ENCODE measurements around the gene TLE7. TPM values are rescaled to one million over a fixed set of nuclear protein-coding genes. Genes with fewer than 3 reads are reported as not detected.

Gene TLE7
- total RNA-seq, 1 experiment from 2014 or later = not detected

- H3F3A ChIP-seq (ENCODE audit: insufficient read depth, low read depth) = no peaks in the 10 kb centered on the region; the same call in 1 of the 2 replicates
- ChIA-PET POLR2A (ENCODE audit: unreplicated experiment) (no interaction called here), CTCF (no interaction called here)
- no peak for TF ChIP-seq CTCF (conservative IDR thresholded peaks at IDR 0.05)
- TF ChIP-seq EZH2 (IDR thresholded peaks at IDR 0.05; ENCODE audit: low read depth) = no peak
- intact Hi-C loops (cut with micrococcal nuclease; ENCODE audit: unreplicated experiment) = no loop called here
- H4K20me1 ChIP-seq (ENCODE audit: insufficient read depth) = no peaks in the 10 kb centered on the region
- H3K4me1 ChIP-seq (replicated peaks; ENCODE audit: insufficient read depth) = no peaks in the 10 kb centered on the region
- no peak overlapping the region for H3K27ac ChIP-seq
- H3K27me3 ChIP-seq (ENCODE audit: insufficient read depth, low read depth) = peaks cover 24% of the 10 kb centered on the region
- no peak overlapping the region for H3K4me3 ChIP-seq
- no TSS peak for BruUV-seq (replicated peaks)
- H3K9me2 ChIP-seq (ENCODE audit: insufficient read depth) = no peaks in the 10 kb centered on the region
- no peak overlapping the region for H3K4me2 ChIP-seq
- H2AFZ ChIP-seq = no peak overlapping the region
- no peak for DNase-seq
- H3K36me3 ChIP-seq (ENCODE audit: low read depth) = no peaks in the 10 kb centered on the region
- H3K9me3 ChIP-seq (ENCODE audit: insufficient read depth, low read depth) = 0 out of 2 replicates have a peak, but pooled peaks cover 4% of the 10 kb centered on the region
- no peaks in the 10 kb centered on the region for H3K79me2 ChIP-seq (ENCODE audit: low read depth)
Observed at GRCh38 chr16:71431176-71431575, 10.7 kb downstream of the TLE7 start.

DNA sequence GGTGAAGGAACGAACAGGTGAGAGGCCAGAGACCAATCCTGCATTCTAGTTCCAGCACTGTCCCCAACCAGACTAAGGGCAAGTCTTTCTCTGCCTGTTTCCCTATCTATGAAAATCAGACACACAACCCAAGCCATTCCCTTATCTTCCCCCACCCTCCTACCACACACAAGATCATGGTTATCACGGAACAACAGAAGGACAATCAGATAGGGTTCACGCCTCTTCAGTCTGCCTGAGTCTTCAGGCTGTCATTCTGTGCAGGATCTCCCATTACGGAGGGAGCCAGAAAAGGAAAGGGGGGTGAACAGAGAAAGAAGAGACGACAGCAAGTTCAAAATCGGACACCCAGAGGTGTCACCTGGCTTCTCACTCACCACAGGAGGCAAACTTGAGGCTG lies 11.1 kb downstream of the TLE7 start:
- TF ChIP-seq CTCF (conservative IDR thresholded peaks at IDR 0.05) = no peak
- DNase-seq = no peak
- Histone ChIP-seq H4K20me1 (ENCODE audit: insufficient read depth) (no peaks in the 10 kb centered on the region), H3F3A (ENCODE audit: insufficient read depth, low read depth) (no peaks in the 10 kb centered on the region; the same call in 1 of the 2 replicates), H3K27me3 (ENCODE audit: insufficient read depth, low read depth) (peaks cover 20% of the 10 kb centered on the region), H3K4me3 (no peak overlapping the region), H3K4me1 (replicated peaks; ENCODE audit: insufficient read depth) (no peaks in the 10 kb centered on the region), H3K9me3 (ENCODE audit: insufficient read depth, low read depth) (0 out of 2 replicates have a peak, but pooled peaks cover 4% of the 10 kb centered on the region), H2AFZ (no peak overlapping the region), H3K79me2 (ENCODE audit: low read depth) (no peaks in the 10 kb centered on the region), H3K9me2 (ENCODE audit: insufficient read depth) (no peaks in the 10 kb centered on the region), H3K36me3 (ENCODE audit: low read depth) (no peaks in the 10 kb centered on the region), H3K27ac (no peak overlapping the region), H3K4me2 (no peak overlapping the region)
- no TSS peak for BruUV-seq (replicated peaks)
- CTCF ChIA-PET = no interaction called here
- POLR2A ChIA-PET (ENCODE audit: unreplicated experiment) = no interaction called here
- intact Hi-C loops (cut with micrococcal nuclease; ENCODE audit: unreplicated experiment) = no loop called here

- ChIA-PET CTCF (interaction anchor here (0.7 kb wide), 1 partner anchor 21 kb away, joined by 3 read pairs; no protein-coding TSS in a partner anchor), POLR2A (ENCODE audit: unreplicated experiment) (no interaction called here)
- no peak overlapping the region for H2AFZ ChIP-seq
- no peaks in the 10 kb centered on the region for H3K36me3 ChIP-seq (ENCODE audit: low read depth)
- no peaks in the 10 kb centered on the region for H3K4me1 ChIP-seq (replicated peaks; ENCODE audit: insufficient read depth)
- no peak for TF ChIP-seq EZH2 (IDR thresholded peaks at IDR 0.05; ENCODE audit: low read depth)
- TF ChIP-seq CTCF (conservative IDR thresholded peaks at IDR 0.05) = no peak
- no peaks in the 10 kb centered on the region for H3K79me2 ChIP-seq (ENCODE audit: low read depth)
- peaks cover 22% of the 10 kb centered on the region for H3K27me3 ChIP-seq (ENCODE audit: insufficient read depth, low read depth)
- BruUV-seq (replicated peaks) = no TSS peak
- no peak for DNase-seq
- no peaks in the 10 kb centered on the region for H4K20me1 ChIP-seq (ENCODE audit: insufficient read depth)
- intact Hi-C loops (cut with micrococcal nuclease; ENCODE audit: unreplicated experiment) = no loop called here
- H3K27ac ChIP-seq = no peak overlapping the region
- no peaks in the 10 kb centered on the region; the same call in 1 of the 2 replicates for H3F3A ChIP-seq (ENCODE audit: insufficient read depth, low read depth)
- H3K9me3 ChIP-seq (ENCODE audit: insufficient read depth, low read depth) = 0 out of 2 replicates have a peak, but pooled peaks cover 4% of the 10 kb centered on the region
- no peaks in the 10 kb centered on the region for H3K9me2 ChIP-seq (ENCODE audit: insufficient read depth)
- no peak overlapping the region for H3K4me3 ChIP-seq
- H3K4me2 ChIP-seq = no peak overlapping the region
Observed at GRCh38 chr16:71429581-71429980, 12.3 kb downstream of the TLE7 start.
